Measurements from ENCODE around the gene PARP9. TPM values are rescaled to one million over a fixed set of nuclear protein-coding genes. Genes with fewer than 3 reads are reported as not detected.

The PARP9 gene
- total and polyA plus RNA-seq, 10 of the 15 experiments (the other 5 are each of a cell fraction or from before 2014, with no cell fraction given), result 34.0 to 122 (median 46.1) TPM

DNA sequence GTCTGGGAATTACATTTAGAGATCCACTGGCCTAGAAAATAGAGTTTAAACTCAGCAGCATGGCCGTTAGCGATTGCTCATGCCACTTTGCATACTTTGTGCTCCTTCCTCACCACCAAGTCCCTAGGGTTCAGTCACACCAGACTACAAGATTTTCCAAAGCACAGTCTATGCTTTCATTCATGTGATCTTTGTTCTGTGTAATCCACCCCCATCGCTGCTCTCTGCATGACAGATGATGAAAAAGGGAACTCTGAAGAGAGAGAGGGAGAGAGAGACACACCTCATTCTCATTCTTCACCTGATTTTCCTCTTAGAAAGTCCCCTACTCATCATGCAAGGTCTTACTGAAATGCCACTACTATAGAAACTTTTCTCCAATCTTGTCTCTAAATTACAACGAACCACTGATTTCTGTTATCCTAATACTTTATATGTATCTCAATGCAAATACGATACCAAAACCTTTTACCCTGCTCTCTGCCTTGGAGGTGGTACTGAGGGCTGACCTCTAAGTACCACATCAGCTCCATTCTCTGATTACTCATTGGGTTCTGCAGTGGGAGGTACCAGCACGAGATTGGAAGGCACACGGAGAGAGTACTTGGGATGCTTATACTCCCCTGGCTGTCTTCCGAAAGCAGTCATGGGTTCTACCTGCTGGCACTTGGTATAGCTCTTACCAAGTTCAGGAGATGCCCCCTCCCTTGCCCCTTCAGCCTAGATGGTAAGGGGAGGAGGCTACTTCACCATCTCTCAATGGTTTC lies 12.3 kb upstream of the PARP9 start (continued):
- TF ChIP-seq ZNF217 (IDR thresholded peaks at IDR 0.05), result peak; percentile 74; the same call in 1 of the 2 replicates
- TF ChIP-seq HDGF (IDR thresholded peaks at IDR 0.05), result no peak; the same call in 1 of the 2 replicates
- TF ChIP-seq ZNF24 (IDR thresholded peaks at IDR 0.05), result peak; percentile 83
- peak; percentile 98 for TF ChIP-seq RELB (IDR thresholded peaks at IDR 0.05; ENCODE audit: low read depth)
- TF ChIP-seq NFYA (IDR thresholded peaks at IDR 0.05; ENCODE audit: borderline replicate concordance, low read depth, low read length), result no peak
- no peak for TF ChIP-seq TARDBP (IDR thresholded peaks at IDR 0.05; ENCODE audit: borderline replicate concordance)
- peak; percentile 84 for TF ChIP-seq TCF12 (IDR thresholded peaks at IDR 0.05; ENCODE audit: low read depth, low read length)
- TF ChIP-seq, protein P1, sequence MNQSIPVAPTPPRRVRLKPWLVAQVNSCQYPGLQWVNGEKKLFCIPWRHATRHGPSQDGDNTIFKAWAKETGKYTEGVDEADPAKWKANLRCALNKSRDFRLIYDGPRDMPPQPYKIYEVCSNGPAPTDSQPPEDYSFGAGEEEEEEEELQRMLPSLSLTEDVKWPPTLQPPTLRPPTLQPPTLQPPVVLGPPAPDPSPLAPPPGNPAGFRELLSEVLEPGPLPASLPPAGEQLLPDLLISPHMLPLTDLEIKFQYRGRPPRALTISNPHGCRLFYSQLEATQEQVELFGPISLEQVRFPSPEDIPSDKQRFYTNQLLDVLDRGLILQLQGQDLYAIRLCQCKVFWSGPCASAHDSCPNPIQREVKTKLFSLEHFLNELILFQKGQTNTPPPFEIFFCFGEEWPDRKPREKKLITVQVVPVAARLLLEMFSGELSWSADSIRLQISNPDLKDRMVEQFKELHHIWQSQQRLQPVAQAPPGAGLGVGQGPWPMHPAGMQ (IDR thresholded peaks at IDR 0.05; ENCODE audit: borderline replicate concordance), result no peak
- TF ChIP-seq ATF3 (IDR thresholded peaks at IDR 0.05; ENCODE audit: borderline replicate concordance, extremely low read depth, low read depth, low read length), result no peak
- TF ChIP-seq CBFB (IDR thresholded peaks at IDR 0.05; ENCODE audit: low read depth), result peak; percentile 85
- TF ChIP-seq ZNF622 (IDR thresholded peaks at IDR 0.05), result no peak
- peak; percentile 93 for TF ChIP-seq ATF2 (IDR thresholded peaks at IDR 0.05; ENCODE audit: low read length)
- peak; percentile 83 for TF ChIP-seq TCF3 (IDR thresholded peaks at IDR 0.05; ENCODE audit: borderline replicate concordance, insufficient read depth, low read depth, low read length)
- peak; percentile 98 for TF ChIP-seq ZBED1 (IDR thresholded peaks at IDR 0.05; ENCODE audit: borderline replicate concordance)
- TF ChIP-seq, protein P2, sequence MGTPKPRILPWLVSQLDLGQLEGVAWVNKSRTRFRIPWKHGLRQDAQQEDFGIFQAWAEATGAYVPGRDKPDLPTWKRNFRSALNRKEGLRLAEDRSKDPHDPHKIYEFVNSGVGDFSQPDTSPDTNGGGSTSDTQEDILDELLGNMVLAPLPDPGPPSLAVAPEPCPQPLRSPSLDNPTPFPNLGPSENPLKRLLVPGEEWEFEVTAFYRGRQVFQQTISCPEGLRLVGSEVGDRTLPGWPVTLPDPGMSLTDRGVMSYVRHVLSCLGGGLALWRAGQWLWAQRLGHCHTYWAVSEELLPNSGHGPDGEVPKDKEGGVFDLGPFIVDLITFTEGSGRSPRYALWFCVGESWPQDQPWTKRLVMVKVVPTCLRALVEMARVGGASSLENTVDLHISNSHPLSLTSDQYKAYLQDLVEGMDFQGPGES (IDR thresholded peaks at IDR 0.05), result no peak
- peak; percentile 75; the same call in 1 of the 2 replicates for TF ChIP-seq BACH1 (IDR thresholded peaks at IDR 0.05; ENCODE audit: borderline replicate concordance)
- TF ChIP-seq, protein P3, sequence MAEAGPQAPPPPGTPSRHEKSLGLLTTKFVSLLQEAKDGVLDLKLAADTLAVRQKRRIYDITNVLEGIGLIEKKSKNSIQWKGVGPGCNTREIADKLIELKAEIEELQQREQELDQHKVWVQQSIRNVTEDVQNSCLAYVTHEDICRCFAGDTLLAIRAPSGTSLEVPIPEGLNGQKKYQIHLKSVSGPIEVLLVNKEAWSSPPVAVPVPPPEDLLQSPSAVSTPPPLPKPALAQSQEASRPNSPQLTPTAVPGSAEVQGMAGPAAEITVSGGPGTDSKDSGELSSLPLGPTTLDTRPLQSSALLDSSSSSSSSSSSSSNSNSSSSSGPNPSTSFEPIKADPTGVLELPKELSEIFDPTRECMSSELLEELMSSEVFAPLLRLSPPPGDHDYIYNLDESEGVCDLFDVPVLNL (IDR thresholded peaks at IDR 0.05; ENCODE audit: low read depth, low read length), result no peak
- peak; percentile 83 for TF ChIP-seq JUNB (IDR thresholded peaks at IDR 0.05)
- no peak for TF ChIP-seq HDAC2 (IDR thresholded peaks at IDR 0.05)
- TF ChIP-seq CHD1 (IDR thresholded peaks at IDR 0.05; ENCODE audit: low read depth, low read length), result 0 out of 2 replicates have a peak, but pooled peaks have one; percentile 82
- TF ChIP-seq ZNF384 (IDR thresholded peaks at IDR 0.05; ENCODE audit: borderline replicate concordance, low read depth, low read length), result no peak
- no peak for TF ChIP-seq CEBPB (IDR thresholded peaks at IDR 0.05; ENCODE audit: borderline replicate concordance in 1 of 2, low read depth in 2 of 2, low read length in 2 of 2)
- TF ChIP-seq EGR1 (IDR thresholded peaks at IDR 0.05; ENCODE audit: borderline replicate concordance in 1 of 2, low read depth in 2 of 2, low read length in 2 of 2), result peak in 1 of 2 experiments; percentile 35; a peak in 1 of 3 replicates
- peak; percentile 73; the same call in 1 of the 2 replicates for TF ChIP-seq POLR2AphosphoS5 (IDR thresholded peaks at IDR 0.05; ENCODE audit: low read length)

Data from GM12878 (cell line).